GM19438 (cell line): ENCODE measurements around the gene RASA2.
"Not testable (repeated sequence)": the region's sequence is repeated elsewhere in the genome, so short reads cannot be mapped to it uniquely, and the experiment has no call there.

Source experiments
- ATAC-seq: cut with Tn5 transposase; IDR thresholded peaks from one replicate; pipeline ENCODE4 v1.9.1; 2021; ENCODE audit warnings: low read depth; ENCODE audit not compliant: unreplicated experiment

RASA2 gene

GRCh38 chr3:141532609-141533008, 45.8 kb downstream of the RASA2 start:
- no peak for ATAC-seq

- ATAC-seq: not testable (repeated sequence)
Observed at GRCh38 chr3:141536017-141536416, 49.2 kb downstream of the RASA2 start.

- ATAC-seq: no peak
Observed at GRCh38 chr3:141537856-141538255, 51.0 kb downstream of the RASA2 start.

DNA sequence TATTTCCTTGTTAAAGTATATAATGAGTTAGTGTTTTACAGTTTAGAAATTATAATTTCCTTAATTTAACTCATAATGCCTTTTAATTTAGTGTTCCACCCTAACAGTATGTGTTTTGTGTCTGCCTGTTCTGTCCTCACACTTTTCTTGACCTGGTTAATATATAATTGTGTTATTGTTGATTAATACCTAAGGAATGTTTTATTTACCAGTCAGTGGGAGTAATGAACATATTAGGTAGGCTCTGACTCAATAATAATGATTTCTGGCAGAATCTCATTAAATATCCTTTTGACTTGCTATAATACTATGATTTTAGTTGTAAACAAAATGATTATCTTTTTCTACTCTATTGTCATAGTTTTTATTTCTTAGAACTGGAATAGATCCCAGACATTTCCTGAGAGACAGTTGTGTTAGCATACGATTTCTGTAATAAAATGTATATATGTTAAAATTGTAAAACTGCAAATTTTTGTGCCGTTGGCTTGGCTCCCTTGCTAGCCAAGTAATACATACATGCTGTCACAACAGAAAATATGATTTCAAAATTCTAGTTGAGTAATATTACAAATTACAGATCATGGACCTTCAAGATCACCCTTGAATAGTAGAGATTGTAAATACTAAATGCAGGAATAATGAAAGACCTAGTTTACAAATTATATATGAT, 51.9 kb downstream of the RASA2 start:
- ATAC-seq: no peak

- ATAC-seq: no peak
Observed at GRCh38 chr3:141539431-141540187, 52.8 kb downstream of the RASA2 start.

GRCh38 chr3:141540531-141540930, 53.7 kb downstream of the RASA2 start:
- ATAC-seq: no peak

- no peak for ATAC-seq
Observed at GRCh38 chr3:141542202-141542969, 55.6 kb downstream of the RASA2 start.

- ATAC-seq: no peak
Observed at GRCh38 chr3:141542989-141543388, 56.2 kb downstream of the RASA2 start.

DNA sequence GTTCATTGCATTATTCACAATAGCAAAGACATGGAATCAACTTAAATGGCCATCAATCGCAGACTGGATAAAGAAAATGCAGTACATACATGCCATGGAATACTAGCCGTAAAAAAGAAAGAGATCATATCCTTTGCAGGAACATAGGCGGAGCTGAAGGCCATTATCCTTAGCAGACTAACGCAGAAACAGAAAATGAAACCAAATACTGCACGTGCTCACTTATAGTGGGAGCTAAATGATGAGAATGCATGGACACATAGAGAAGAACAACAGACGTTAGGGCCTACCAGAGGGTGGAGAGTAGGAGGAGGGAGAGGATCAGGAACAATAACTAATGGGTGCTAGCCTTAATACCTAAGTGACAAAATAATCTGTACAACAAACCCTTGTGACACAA, 57.9 kb downstream of the RASA2 start:
- no peak for ATAC-seq

GRCh38 chr3:141546081-141546480, 59.3 kb downstream of the RASA2 start:
- no peak for ATAC-seq

DNA sequence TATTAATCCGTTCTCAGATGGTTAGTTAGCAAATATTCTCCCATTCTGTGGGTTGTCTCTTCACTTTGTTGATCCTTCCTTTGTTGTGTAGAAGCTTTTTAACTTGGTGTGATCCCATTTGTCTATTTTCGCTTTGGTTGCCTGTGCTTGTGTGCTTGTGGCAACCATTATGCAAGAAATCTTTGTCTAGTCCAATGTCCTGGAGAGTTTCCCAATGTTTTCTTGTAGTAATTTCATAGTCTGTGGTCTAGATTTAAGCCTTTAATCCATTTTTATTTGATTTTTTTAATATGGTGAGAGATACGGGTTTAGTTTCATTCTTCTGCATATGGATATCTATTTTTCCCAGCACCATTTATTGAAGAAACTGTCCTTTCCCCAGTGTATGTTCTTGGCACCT, 59.8 kb downstream of the RASA2 start:
- ATAC-seq: no peak

DNA sequence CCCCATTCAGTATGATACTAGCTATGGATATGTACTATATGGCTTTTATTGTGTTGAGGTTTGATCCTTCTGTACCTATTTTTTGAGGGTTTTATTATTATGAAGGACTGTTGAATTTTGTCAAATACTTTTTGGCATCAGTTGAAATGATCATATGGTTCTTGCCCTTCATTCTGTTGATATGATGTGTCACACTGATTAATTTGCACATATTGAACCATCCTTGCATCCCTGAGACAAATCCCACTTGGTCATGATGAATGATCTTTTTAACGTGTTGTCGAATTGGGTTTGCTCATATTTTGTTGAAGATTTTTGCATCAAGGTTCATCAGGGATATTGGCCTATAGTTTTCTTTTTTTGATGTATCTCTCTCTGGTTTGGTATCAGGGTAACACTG, 61.0 kb downstream of the RASA2 start:
- no peak for ATAC-seq

DNA sequence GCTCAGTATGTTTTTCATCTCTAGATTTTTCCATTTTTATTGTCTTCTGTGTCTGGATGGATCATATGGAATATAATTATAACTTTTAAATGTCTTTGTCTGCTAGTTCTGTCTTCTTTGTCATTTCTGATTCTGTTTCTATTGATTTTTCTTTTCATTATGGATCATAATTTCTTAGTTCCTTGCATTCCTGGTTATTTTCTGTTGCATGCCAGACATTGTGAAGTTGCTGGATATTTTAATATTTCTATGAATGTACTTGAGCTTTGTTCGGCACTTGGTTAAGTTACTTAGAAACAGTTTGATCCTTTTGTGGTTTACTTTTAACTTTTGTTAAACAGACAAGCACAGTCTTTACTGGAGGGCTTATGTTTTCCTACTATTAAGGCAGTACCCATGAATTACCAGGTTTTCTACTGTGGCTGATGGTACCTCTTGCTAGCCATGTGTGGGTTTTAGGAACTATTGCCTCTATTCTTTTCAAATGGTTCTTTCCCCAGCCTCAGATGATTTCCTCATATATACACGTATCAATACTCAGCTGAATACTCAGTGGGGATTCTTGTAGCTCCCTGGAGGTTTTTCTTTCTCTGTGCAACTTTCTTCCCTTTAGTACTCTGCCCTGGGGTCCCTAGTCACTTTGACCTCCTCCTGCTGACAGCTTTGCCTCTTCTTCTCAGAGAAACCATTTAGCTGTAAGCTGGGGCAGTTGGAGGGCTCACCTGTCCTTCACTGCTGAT, 64.3 kb downstream of the RASA2 start:
- no peak for ATAC-seq

GRCh38 chr3:141552440-141552991, 65.7 kb downstream of the RASA2 start:
- no peak for ATAC-seq

GRCh38 chr3:141553055-141553454, 66.2 kb downstream of the RASA2 start:
- ATAC-seq: no peak

- no peak for ATAC-seq
Observed at GRCh38 chr3:141556034-141556433, 69.2 kb downstream of the RASA2 start.

DNA sequence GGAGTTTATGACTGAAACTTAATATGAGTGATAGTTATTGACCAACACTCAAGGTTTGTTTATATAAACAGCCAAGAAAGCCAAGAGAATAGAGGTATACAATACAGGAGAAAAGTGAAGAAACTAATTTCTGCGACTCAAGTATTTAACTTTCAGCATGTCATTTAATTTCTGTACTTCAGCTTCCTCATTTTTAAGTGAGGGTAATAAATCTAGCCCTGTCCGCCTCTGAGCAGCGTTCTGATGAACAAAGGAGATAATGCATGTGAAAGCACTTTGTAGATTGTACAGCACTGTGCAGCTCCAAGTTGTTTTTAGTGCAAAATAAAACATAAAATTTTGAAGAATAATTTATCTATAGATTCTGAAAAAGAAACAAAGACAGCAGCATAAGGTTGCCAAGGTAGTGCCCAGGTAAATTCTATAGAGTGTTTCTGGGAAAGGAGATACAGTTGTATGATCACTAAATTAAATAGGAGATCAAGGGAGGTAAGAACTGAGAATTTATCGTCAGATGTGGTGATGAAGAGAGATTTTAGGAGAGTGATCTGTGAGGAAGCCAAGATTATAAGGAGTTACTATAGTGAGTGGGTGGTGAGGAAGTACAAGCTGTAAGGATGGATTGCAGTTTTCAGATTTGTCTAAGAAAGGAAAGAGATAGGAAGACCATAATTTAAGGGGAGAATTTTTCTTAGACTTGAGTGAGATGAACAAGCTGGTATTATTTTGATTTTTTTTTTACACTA, 71.3 kb downstream of the RASA2 start:
- ATAC-seq: no peak

GRCh38 chr3:141561426-141562034, 74.7 kb downstream of the RASA2 start:
- no peak for ATAC-seq

- ATAC-seq: no peak
Observed at GRCh38 chr3:141564241-141564640, 77.4 kb downstream of the RASA2 start.
